HepG2 (cell line): ENCODE results near the gene CARHSP1. TPM values are rescaled to one million over a fixed set of nuclear protein-coding genes. Genes with fewer than 3 reads are reported as not detected.
A peak's percentile ranks its signal among the peaks of the same experiment; 100 is the strongest.

Experiments used
- ETV6 ChIP-seq: sonication (generic); formaldehyde crosslinking; conservative IDR thresholded peaks from 2 replicates; pipeline ENCODE4 v1.4.0; 2020; ENCODE audit warnings: missing genetic modification reagents
- GATAD1 ChIP-seq: IDR thresholded peaks from 2 replicates; pipeline ENCODE4 v1.6.1; 2016; ENCODE audit warnings: missing genetic modification reagents, missing compliant biosample characterization
- NFIC ChIP-seq: IDR thresholded peaks from 2 replicates; pipeline ENCODE4 v1.6.1; 2012; ENCODE audit warnings: mild to moderate bottlenecking, low read length, inconsistent platforms
- SOX5 ChIP-seq: IDR thresholded peaks from 2 replicates; pipeline ENCODE4 v1.6.1; 2016; ENCODE audit warnings: borderline replicate concordance
- TAF1 ChIP-seq: sonication (generic); formaldehyde crosslinking; IDR thresholded peaks from 2 replicates; pipeline ENCODE4 v1.4.0; 2020; ENCODE audit warnings: missing genetic modification reagents
- ZNF34 ChIP-seq: sonication (generic); formaldehyde crosslinking; IDR thresholded peaks from 2 replicates; pipeline ENCODE4 v1.4.0; 2020; ENCODE audit warnings: mild to moderate bottlenecking, missing genetic modification reagents, borderline replicate concordance
- ZNF780A ChIP-seq: sonication (generic); formaldehyde crosslinking; IDR thresholded peaks from 2 replicates; pipeline ENCODE4 v1.8.0; 2022; ENCODE audit warnings: mild to moderate bottlenecking, missing genetic modification reagents, moderate library complexity
- ZNF781 ChIP-seq: sonication (generic); formaldehyde crosslinking; IDR thresholded peaks from 2 replicates; pipeline ENCODE4 v1.5.1; 2020; ENCODE audit warnings: borderline replicate concordance, mild to moderate bottlenecking, missing genetic modification reagents; ENCODE audit errors: not compliant biosample characterization
- ZSCAN20 ChIP-seq: sonication (generic); formaldehyde crosslinking; IDR thresholded peaks from 2 replicates; pipeline ENCODE4 v1.4.0; 2020; ENCODE audit warnings: missing genetic modification reagents, mild to moderate bottlenecking, borderline replicate concordance
- polyA plus RNA-seq, 8 experiments: library from polyadenylated mRNA; depleted of rRNA in 3 of 8; stranded (reverse) in 7 of 8; unstranded in 1 of 8; fragments of >200 nt; fragmentation: Illumina TruSeq in 4 of 8; extraction: Trizol in 4 of 8; gene quantifications; 2 replicates each; pipeline versions ENCODE4 v1.2.1 to v1.2.3, GENCODE V29; 2011 to 2016; ENCODE audit warnings: low read depth in 4 of 8, missing spikeins in 1 of 8, mixed read lengths in 1 of 8; ENCODE audit not compliant: insufficient read depth in 1 of 8
- total RNA-seq, 5 experiments: library from RNA; depleted of rRNA; stranded (reverse); fragments of >200 nt; fragmentation: Illumina TruSeq; extraction: Trizol; gene quantifications; 2 replicates each; pipeline ENCODE4 v1.2.3, GENCODE V29; 2016; ENCODE audit warnings: low read depth in 1 of 5
- TF ChIP-seq, protein P1 (sequence below): sonication (generic); formaldehyde crosslinking; IDR thresholded peaks from one replicate; pipeline ENCODE4 v1.5.1; 2020; ENCODE audit warnings: mild to moderate bottlenecking, missing genetic modification reagents; ENCODE audit errors: not compliant biosample characterization
- TF ChIP-seq, protein P2 (sequence below): sonication (generic); formaldehyde crosslinking; IDR thresholded peaks from 2 replicates; pipeline ENCODE4 v1.5.1; 2020; ENCODE audit warnings: missing genetic modification reagents, mild to moderate bottlenecking, borderline replicate concordance
- TF ChIP-seq, protein P3 (sequence below): sonication (generic); formaldehyde crosslinking; conservative IDR thresholded peaks from 2 replicates; pipeline ENCODE4 v1.4.0; 2020; ENCODE audit warnings: missing genetic modification reagents
- TF ChIP-seq, protein P4 (sequence below): sonication (generic); formaldehyde crosslinking; IDR thresholded peaks from 2 replicates; pipeline ENCODE4 v1.8.0; 2023; ENCODE audit warnings: mild to moderate bottlenecking, missing genetic modification reagents
- TF ChIP-seq, protein P5 (sequence below): sonication (generic); formaldehyde crosslinking; conservative IDR thresholded peaks from 2 replicates; pipeline ENCODE4 v1.8.1; 2023; ENCODE audit warnings: missing genetic modification reagents

The CARHSP1 gene
- total and polyA plus RNA-seq, 2 of the 13 experiments (the other 11 are each of a cell fraction or from before 2014, with no cell fraction given): 173 to 345 TPM

DNA sequence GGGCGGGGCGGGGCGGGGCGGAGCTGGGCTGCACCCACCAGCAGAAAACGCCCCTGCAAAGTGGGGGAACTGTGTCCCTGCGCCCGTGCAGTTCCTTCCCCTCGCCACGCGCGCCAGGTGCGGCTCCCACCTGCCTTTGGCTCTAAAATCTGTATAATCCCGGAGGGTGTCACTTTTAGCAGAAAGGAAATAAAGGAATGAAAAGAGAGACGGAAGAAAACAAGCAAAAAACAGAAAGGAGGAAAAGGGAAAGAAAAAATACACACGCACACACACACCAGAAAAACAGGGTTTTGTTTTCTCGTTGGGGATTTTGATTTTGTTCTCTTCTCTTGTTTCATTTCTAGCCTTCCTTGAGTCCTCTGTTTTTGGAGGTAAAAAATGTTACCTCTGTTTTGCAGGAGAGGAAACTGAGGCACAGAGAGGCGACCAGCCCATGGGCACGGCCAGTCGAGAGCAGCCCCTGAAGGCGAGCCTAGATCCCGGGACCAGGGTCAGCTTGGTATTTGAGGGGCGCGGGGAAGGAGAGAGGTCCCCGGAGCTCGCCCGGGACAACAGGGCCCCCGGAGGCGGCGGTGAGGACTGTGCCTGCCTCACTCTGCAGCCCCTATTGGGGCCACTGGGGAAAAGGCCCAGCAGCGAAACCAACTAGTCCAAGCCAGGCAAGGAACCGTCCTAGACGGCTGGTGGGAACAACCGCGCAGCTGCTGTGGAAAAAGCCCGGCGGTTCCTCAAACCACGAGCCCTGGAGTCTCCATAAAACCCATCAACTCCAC lies 594 bp upstream of the CARHSP1 start (continued):
- TF ChIP-seq, protein P1, sequence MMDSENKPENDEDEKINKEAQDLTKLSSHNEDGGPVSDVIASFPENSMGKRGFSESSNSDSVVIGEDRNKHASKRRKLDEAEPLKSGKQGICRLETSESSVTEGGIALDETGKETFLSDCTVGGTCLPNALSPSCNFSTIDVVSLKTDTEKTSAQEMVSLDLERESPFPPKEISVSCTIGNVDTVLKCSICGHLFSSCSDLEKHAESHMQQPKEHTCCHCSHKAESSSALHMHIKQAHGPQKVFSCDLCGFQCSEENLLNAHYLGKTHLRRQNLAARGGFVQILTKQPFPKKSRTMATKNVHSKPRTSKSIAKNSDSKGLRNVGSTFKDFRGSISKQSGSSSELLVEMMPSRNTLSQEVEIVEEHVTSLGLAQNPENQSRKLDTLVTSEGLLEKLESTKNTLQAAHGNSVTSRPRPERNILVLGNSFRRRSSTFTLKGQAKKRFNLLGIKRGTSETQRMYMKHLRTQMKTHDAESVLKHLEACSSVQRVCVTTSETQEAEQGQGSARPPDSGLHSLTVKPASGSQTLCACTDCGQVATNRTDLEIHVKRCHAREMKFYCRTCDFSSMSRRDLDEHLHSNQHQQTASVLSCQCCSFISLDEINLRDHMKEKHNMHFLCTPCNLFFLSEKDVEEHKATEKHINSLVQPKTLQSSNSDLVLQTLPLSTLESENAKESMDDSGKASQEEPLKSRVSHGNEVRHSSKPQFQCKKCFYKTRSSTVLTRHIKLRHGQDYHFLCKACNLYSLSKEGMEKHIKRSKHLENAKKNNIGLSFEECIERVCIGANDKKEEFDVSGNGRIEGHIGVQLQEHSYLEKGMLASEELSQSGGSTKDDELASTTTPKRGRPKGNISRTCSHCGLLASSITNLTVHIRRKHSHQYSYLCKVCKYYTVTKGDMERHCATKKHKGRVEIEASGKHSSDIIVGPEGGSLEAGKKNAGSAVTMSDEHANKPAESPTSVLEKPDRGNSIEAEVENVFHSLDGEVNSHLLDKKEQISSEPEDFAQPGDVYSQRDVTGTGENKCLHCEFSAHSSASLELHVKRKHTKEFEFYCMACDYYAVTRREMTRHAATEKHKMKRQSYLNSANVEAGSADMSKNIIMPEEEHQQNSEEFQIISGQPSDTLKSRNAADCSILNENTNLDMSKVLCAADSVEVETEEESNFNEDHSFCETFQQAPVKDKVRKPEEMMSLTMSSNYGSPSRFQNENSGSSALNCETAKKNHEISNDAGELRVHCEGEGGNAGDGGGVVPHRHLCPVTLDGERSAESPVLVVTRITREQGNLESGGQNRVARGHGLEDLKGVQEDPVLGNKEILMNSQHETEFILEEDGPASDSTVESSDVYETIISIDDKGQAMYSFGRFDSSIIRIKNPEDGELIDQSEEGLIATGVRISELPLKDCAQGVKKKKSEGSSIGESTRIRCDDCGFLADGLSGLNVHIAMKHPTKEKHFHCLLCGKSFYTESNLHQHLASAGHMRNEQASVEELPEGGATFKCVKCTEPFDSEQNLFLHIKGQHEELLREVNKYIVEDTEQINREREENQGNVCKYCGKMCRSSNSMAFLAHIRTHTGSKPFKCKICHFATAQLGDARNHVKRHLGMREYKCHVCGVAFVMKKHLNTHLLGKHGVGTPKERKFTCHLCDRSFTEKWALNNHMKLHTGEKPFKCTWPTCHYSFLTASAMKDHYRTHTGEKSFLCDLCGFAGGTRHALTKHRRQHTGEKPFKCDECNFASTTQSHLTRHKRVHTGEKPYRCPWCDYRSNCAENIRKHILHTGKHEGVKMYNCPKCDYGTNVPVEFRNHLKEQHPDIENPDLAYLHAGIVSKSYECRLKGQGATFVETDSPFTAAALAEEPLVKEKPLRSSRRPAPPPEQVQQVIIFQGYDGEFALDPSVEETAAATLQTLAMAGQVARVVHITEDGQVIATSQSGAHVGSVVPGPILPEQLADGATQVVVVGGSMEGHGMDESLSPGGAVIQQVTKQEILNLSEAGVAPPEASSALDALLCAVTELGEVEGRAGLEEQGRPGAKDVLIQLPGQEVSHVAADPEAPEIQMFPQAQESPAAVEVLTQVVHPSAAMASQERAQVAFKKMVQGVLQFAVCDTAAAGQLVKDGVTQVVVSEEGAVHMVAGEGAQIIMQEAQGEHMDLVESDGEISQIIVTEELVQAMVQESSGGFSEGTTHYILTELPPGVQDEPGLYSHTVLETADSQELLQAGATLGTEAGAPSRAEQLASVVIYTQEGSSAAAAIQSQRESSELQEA (CRISPR knock-in tag): peak; percentile 72
- no peak for TF ChIP-seq NFIC
- peak; percentile 66; the same call in 1 of the 2 replicates for TF ChIP-seq SOX5 (CRISPR knock-in tag)
- TF ChIP-seq, protein P2, sequence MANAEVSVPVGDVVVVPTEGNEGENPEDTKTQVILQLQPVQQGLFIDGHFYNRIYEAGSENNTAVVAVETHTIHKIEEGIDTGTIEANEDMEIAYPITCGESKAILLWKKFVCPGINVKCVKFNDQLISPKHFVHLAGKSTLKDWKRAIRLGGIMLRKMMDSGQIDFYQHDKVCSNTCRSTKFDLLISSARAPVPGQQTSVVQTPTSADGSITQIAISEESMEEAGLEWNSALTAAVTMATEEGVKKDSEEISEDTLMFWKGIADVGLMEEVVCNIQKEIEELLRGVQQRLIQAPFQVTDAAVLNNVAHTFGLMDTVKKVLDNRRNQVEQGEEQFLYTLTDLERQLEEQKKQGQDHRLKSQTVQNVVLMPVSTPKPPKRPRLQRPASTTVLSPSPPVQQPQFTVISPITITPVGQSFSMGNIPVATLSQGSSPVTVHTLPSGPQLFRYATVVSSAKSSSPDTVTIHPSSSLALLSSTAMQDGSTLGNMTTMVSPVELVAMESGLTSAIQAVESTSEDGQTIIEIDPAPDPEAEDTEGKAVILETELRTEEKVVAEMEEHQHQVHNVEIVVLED (CRISPR knock-in tag): peak; percentile 49; the same call in 1 of the 2 replicates
- TF ChIP-seq, protein P3, sequence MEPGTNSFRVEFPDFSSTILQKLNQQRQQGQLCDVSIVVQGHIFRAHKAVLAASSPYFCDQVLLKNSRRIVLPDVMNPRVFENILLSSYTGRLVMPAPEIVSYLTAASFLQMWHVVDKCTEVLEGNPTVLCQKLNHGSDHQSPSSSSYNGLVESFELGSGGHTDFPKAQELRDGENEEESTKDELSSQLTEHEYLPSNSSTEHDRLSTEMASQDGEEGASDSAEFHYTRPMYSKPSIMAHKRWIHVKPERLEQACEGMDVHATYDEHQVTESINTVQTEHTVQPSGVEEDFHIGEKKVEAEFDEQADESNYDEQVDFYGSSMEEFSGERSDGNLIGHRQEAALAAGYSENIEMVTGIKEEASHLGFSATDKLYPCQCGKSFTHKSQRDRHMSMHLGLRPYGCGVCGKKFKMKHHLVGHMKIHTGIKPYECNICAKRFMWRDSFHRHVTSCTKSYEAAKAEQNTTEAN (CRISPR knock-in tag): peak; percentile 58; the same call in 1 of the 2 replicates
- TF ChIP-seq ETV6 (CRISPR knock-in tag): no peak
- TF ChIP-seq GATAD1: peak; percentile 39; the same call in 1 of the 2 replicates
- peak; percentile 9 for TF ChIP-seq ZNF781
- TF ChIP-seq, protein P4, sequence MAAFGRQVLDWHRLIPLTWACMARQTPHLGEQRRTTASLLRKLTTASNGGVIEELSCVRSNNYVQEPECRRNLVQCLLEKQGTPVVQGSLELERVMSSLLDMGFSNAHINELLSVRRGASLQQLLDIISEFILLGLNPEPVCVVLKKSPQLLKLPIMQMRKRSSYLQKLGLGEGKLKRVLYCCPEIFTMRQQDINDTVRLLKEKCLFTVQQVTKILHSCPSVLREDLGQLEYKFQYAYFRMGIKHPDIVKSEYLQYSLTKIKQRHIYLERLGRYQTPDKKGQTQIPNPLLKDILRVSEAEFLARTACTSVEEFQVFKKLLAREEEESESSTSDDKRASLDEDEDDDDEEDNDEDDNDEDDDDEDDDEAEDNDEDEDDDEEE (CRISPR knock-in tag): 0 out of 2 replicates have a peak, but pooled peaks have one; percentile 4
- no peak for TF ChIP-seq ZNF34
- TF ChIP-seq ZNF780A (CRISPR knock-in tag): no peak
- TF ChIP-seq, protein P5, sequence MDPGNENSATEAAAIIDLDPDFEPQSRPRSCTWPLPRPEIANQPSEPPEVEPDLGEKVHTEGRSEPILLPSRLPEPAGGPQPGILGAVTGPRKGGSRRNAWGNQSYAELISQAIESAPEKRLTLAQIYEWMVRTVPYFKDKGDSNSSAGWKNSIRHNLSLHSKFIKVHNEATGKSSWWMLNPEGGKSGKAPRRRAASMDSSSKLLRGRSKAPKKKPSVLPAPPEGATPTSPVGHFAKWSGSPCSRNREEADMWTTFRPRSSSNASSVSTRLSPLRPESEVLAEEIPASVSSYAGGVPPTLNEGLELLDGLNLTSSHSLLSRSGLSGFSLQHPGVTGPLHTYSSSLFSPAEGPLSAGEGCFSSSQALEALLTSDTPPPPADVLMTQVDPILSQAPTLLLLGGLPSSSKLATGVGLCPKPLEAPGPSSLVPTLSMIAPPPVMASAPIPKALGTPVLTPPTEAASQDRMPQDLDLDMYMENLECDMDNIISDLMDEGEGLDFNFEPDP: 0 out of 2 replicates have a peak, but pooled peaks have one; percentile 32
- TF ChIP-seq TAF1 (CRISPR knock-in tag): peak; percentile 41
- peak; percentile 71; the same call in 1 of the 2 replicates for TF ChIP-seq ZSCAN20
